CD14-positive monocyte (primary cell): Measurements from ENCODE around the gene OTOG. TPM values are rescaled to one million over a fixed set of nuclear protein-coding genes. Genes with fewer than 3 reads are reported as not detected.

Experiments
- DNase-seq, 3 donors: peaks; one replicate each; pipeline ENCODE4 v3.0.0-alpha.2; 2011 to 2022
- H2AFZ ChIP-seq: 2 replicates; pipeline ENCODE4 v1.6.0; 2012; ENCODE audit warnings: mild to moderate bottlenecking, low read depth, low read length, inconsistent platforms; ENCODE audit not compliant: insufficient read depth, poor library complexity, severe bottlenecking
- H3K27ac ChIP-seq, 2 donors: 1 replicate in 1 of 2; 2 replicates in 1 of 2; pipeline ENCODE4 v1.5.1; 2012 to 2013; ENCODE audit warnings: low read length in 2 of 2, control low read depth in 1 of 2, inconsistent platforms in 1 of 2, low read depth in 1 of 2, mild to moderate bottlenecking in 1 of 2
- H3K27me3 ChIP-seq, 2 donors: one replicate each; pipeline versions ENCODE4 v1.6.0 to v1.6.1; 2011 to 2013; ENCODE audit warnings: low read length in 2 of 2; ENCODE audit not compliant: control insufficient read depth in 2 of 2, insufficient read depth in 2 of 2
- H3K36me3 ChIP-seq, 2 donors: replicated peaks in 1 of 2; 1 replicate in 1 of 2; 2 replicates in 1 of 2; pipeline versions ENCODE4 v1.5.1 to v1.6.1; 2012 to 2013; ENCODE audit warnings: low read length in 2 of 2, control low read depth in 1 of 2, inconsistent platforms in 1 of 2, mild to moderate bottlenecking in 1 of 2; ENCODE audit not compliant: insufficient read depth in 2 of 2, control insufficient read depth in 1 of 2
- H3K4me1 ChIP-seq, 2 donors: 1 replicate in 1 of 2; 2 replicates in 1 of 2; pipeline versions ENCODE4 v1.5.1 to v1.6.1; 2012 to 2013; ENCODE audit warnings: low read length in 2 of 2, control low read depth in 1 of 2, inconsistent platforms in 1 of 2, mild to moderate bottlenecking in 1 of 2, moderate library complexity in 1 of 2; ENCODE audit not compliant: insufficient read depth in 2 of 2, control insufficient read depth in 1 of 2
- H3K4me2 ChIP-seq: replicated peaks from 2 replicates; pipeline ENCODE3; 2012; ENCODE audit warnings: low read length, moderate library complexity, mild to moderate bottlenecking; ENCODE audit not compliant: poor library complexity, severe bottlenecking; ENCODE audit errors: extremely low read depth
- H3K4me3 ChIP-seq, 3 experiments: fragments of 200-600 bp in 1 of 3; sonication (generic) in 1 of 3; replicated peaks in 1 of 3; 1 replicate in 2 of 3; 2 replicates in 1 of 3; pipeline ENCODE4 v1.5.1; 2011 to 2013; ENCODE audit warnings: low read length in 3 of 3, mild to moderate bottlenecking in 3 of 3, control low read depth in 2 of 3, low read depth in 2 of 3, inconsistent platforms in 1 of 3, moderate library complexity in 1 of 3
- H3K79me2 ChIP-seq: 2 replicates; pipeline ENCODE4 v1.6.0; 2012; ENCODE audit warnings: mild to moderate bottlenecking, control low read depth, inconsistent platforms, low read length, moderate library complexity; ENCODE audit not compliant: insufficient read depth
- H3K9ac ChIP-seq: 2 replicates; pipeline ENCODE4 v1.6.0; 2017; ENCODE audit warnings: low read length, mild to moderate bottlenecking; ENCODE audit not compliant: insufficient read depth, poor library complexity, severe bottlenecking
- H3K9me3 ChIP-seq, 2 donors: replicated peaks in 1 of 2; 1 replicate in 1 of 2; 2 replicates in 1 of 2; pipeline versions ENCODE4 v1.5.1 to v1.6.1; 2012 to 2013; ENCODE audit warnings: low read length in 2 of 2, control low read depth in 1 of 2; ENCODE audit not compliant: control insufficient read depth in 1 of 2, insufficient read depth in 1 of 2
- H4K20me1 ChIP-seq: 2 replicates; pipeline ENCODE4 v1.6.0; 2012; ENCODE audit warnings: mild to moderate bottlenecking, low read length, control low read depth, moderate library complexity; ENCODE audit not compliant: insufficient read depth
- H3K27ac Mint-ChIP-seq, 7 donors: one replicate each; pipeline ENCODE4 v1.8.0; 2020; ENCODE audit warnings: mild to moderate bottlenecking in 7 of 7, mixed read lengths in 7 of 7, moderate library complexity in 6 of 7, inconsistent platforms in 2 of 7
- H3K27me3 Mint-ChIP-seq, 3 donors: one replicate each; pipeline ENCODE4 v1.8.0; 2021 to 2022; ENCODE audit warnings: low read depth in 3 of 3, mild to moderate bottlenecking in 3 of 3, mixed read lengths in 3 of 3, moderate library complexity in 3 of 3, inconsistent platforms in 1 of 3
- H3K36me3 Mint-ChIP-seq, 2 donors: one replicate each; pipeline ENCODE4 v1.8.0; 2020; ENCODE audit warnings: mixed read lengths in 2 of 2, inconsistent platforms in 1 of 2, mild to moderate bottlenecking in 1 of 2
- H3K4me1 Mint-ChIP-seq: one replicate; pipeline ENCODE4 v1.8.0; 2020; ENCODE audit warnings: mild to moderate bottlenecking, mixed read lengths
- H3K4me3 Mint-ChIP-seq, 2 donors: one replicate each; pipeline ENCODE4 v1.8.0; 2020; ENCODE audit warnings: mild to moderate bottlenecking in 2 of 2, mixed read lengths in 2 of 2, moderate library complexity in 1 of 2
- H3K9me3 Mint-ChIP-seq, 7 donors: one replicate each; pipeline ENCODE4 v1.8.0; 2020 to 2022; ENCODE audit warnings: mixed read lengths in 7 of 7, mild to moderate bottlenecking in 6 of 7, moderate library complexity in 6 of 7, inconsistent platforms in 2 of 7
- WGBS: methylation state at CpG from one replicate; pipeline ENCODE4 v1.1.5; 2013; ENCODE audit warnings: missing lambda C conversion rate; ENCODE audit not compliant: insufficient coverage; 5-methylcytosine and 5-hydroxymethylcytosine counted together
- intact Hi-C, 2 donors: fragments of 100-400 bp; cut with micrococcal nuclease; formaldehyde crosslinking; loops; one replicate each; pipeline versions ENCODE4 v1.15.0 to v1.15.1; 2023
- polyA plus RNA-seq, 3 donors: library from polyadenylated mRNA; depleted of rRNA in 1 of 3; unstranded in 2 of 3; stranded (reverse) in 1 of 3; fragments of 300-500 nt in 2 of 3; fragments of >200 nt in 1 of 3; fragmentation: Illumina TruSeq in 2 of 3; gene quantifications; 1 replicate in 2 of 3; 2 replicates in 1 of 3; pipeline ENCODE4 v1.2.3, GENCODE V29; 2012 to 2021
- TF ChIP-seq, protein P1 (sequence below): fragments of 200-600 bp; IDR thresholded peaks from one replicate; pipeline ENCODE4 v1.8.0; 2022; ENCODE audit warnings: antibody characterized with exemption, mild to moderate bottlenecking

OTOG gene
- polyA plus RNA-seq, 3 donors, result not detected

- intact Hi-C loops, result no loop called here
- Mint-ChIP-seq H3K27me3 (peaks cover 16 to 24% (median 18%) of the 10 kb centered on the region in 3 donors), H3K36me3 (no peaks in the 10 kb centered on the region), H3K9me3 (peaks cover 0 to 2% (median 0%) of the 10 kb centered on the region in 7 donors), H3K27ac (peak overlapping the region in 1 of 7 donors; percentile 0), H3K4me1 (no peaks in the 10 kb centered on the region), H3K4me3 (no peak overlapping the region)
- WGBS, result 71% methylated on average over 7 of the region's 7 CpGs
- no peak overlapping the region for H2AFZ ChIP-seq
- H3K4me1 ChIP-seq, result no peaks in the 10 kb centered on the region
- no peak for DNase-seq
- no peaks in the 10 kb centered on the region for H4K20me1 ChIP-seq
- no peaks in the 10 kb centered on the region for H3K9me3 ChIP-seq
- H3K79me2 ChIP-seq, result no peaks in the 10 kb centered on the region
- no peak overlapping the region for H3K4me2 ChIP-seq
- no peak overlapping the region for H3K9ac ChIP-seq
- H3K4me3 ChIP-seq, result no peak overlapping the region
- H3K27ac ChIP-seq, result no peak overlapping the region
- no peaks in the 10 kb centered on the region for H3K36me3 ChIP-seq
- TF ChIP-seq, protein P1, sequence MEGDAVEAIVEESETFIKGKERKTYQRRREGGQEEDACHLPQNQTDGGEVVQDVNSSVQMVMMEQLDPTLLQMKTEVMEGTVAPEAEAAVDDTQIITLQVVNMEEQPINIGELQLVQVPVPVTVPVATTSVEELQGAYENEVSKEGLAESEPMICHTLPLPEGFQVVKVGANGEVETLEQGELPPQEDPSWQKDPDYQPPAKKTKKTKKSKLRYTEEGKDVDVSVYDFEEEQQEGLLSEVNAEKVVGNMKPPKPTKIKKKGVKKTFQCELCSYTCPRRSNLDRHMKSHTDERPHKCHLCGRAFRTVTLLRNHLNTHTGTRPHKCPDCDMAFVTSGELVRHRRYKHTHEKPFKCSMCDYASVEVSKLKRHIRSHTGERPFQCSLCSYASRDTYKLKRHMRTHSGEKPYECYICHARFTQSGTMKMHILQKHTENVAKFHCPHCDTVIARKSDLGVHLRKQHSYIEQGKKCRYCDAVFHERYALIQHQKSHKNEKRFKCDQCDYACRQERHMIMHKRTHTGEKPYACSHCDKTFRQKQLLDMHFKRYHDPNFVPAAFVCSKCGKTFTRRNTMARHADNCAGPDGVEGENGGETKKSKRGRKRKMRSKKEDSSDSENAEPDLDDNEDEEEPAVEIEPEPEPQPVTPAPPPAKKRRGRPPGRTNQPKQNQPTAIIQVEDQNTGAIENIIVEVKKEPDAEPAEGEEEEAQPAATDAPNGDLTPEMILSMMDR, result no peak
- H3K27me3 ChIP-seq, result peaks cover 0 to 1% of the 10 kb centered on the region in 2 donors
Measured at GRCh38 chr11:17551347-17552040, 4.4 kb downstream of the OTOG start.

- Histone ChIP-seq H3K27me3 (no peaks in the 10 kb centered on the region), H3K27ac (no peak overlapping the region), H3K9me3 (no peaks in the 10 kb centered on the region), H3K36me3 (no peaks in the 10 kb centered on the region), H3K9ac (no peak overlapping the region), H4K20me1 (no peaks in the 10 kb centered on the region), H2AFZ (no peak overlapping the region), H3K4me3 (no peak overlapping the region), H3K79me2 (no peaks in the 10 kb centered on the region), H3K4me2 (no peak overlapping the region), H3K4me1 (no peaks in the 10 kb centered on the region)
- intact Hi-C loops, result no loop called here
- 100% methylated on average over 2 of the region's 4 CpGs for WGBS
- no peaks in the 10 kb centered on the region for H3K36me3 Mint-ChIP-seq
- no peak overlapping the region for H3K27ac Mint-ChIP-seq
- no peaks in the 10 kb centered on the region for H3K4me1 Mint-ChIP-seq
- H3K27me3 Mint-ChIP-seq, result peaks cover 14 to 19% (median 15%) of the 10 kb centered on the region in 3 donors
- peaks cover 0 to 2% (median 0%) of the 10 kb centered on the region in 7 donors for H3K9me3 Mint-ChIP-seq
- H3K4me3 Mint-ChIP-seq, result no peak overlapping the region
- TF ChIP-seq, protein P1, result no peak
- DNase-seq, result no peak
Measured at GRCh38 chr11:17552041-17552355, 4.9 kb downstream of the OTOG start.
